PC-3 (cell line): ENCODE data around the gene WWP2. TPM values are rescaled to one million over a fixed set of nuclear protein-coding genes. Genes with fewer than 3 reads are reported as not detected.
"Not testable (repeated sequence)": the region's sequence is repeated elsewhere in the genome, so short reads cannot be mapped to it uniquely, and the experiment has no call there.

Source experiments
- ATAC-seq: fragments of 200-7000 bp; cut with Tn5 transposase; 2 replicates; pipeline ENCODE4 v1.9.1; 2020; ENCODE audit warnings: mild to moderate bottlenecking, moderate library complexity
- BruUV-seq: library from RNA; stranded (reverse); fragments of 400-500 nt; replicated peaks from 2 replicates; lab custom pipeline; 2021; lab: Mats Ljungman, UMichigan
- CTCF ChIA-PET: fragments of 300-600 bp; sonication (Branson Sonifier 250); formaldehyde crosslinking; loops from one replicate; lab custom pipeline; 2022; ENCODE audit warnings: antibody characterized with exemption; lab: Charles Lee
- POLR2A ChIA-PET: fragments of 300-600 bp; sonication (Branson Sonifier 250); formaldehyde crosslinking; loops from one replicate; lab custom pipeline; 2022; ENCODE audit warnings: antibody characterized with exemption; ENCODE audit not compliant: unreplicated experiment; lab: Charles Lee
- DNase-seq: peaks from one replicate; pipeline ENCODE4 v3.0.0-alpha.2; 2015
- H2AFZ ChIP-seq: fragments of 300-600 bp; sonication (generic); 2 replicates; pipeline ENCODE4 v1.6.0; 2016; ENCODE audit warnings: antibody characterized with exemption, low read length
- H3F3A ChIP-seq: fragments of 300-600 bp; sonication (generic); one replicate; pipeline ENCODE4 v1.6.0; 2017; ENCODE audit warnings: antibody characterized with exemption, low read length, control low read depth, mild to moderate bottlenecking; ENCODE audit not compliant: unreplicated experiment
- H3K27ac ChIP-seq: fragments of 300-600 bp; sonication (generic); 2 replicates; pipeline ENCODE4 v1.5.1; 2016; ENCODE audit warnings: mild to moderate bottlenecking, low read length
- H3K27me3 ChIP-seq: fragments of 300-600 bp; sonication (generic); 2 replicates; pipeline ENCODE4 v1.6.1; 2016; ENCODE audit warnings: low read length, mixed read lengths
- H3K36me3 ChIP-seq: fragments of 300-600 bp; sonication (generic); 2 replicates; pipeline ENCODE4 v1.6.1; 2016; ENCODE audit warnings: low read depth, mixed run types, low read length, mixed read lengths
- H3K4me1 ChIP-seq: fragments of 300-600 bp; sonication (generic); 2 replicates; pipeline ENCODE4 v1.5.1; 2016; ENCODE audit warnings: low read length; ENCODE audit not compliant: insufficient read depth
- H3K4me2 ChIP-seq: fragments of 300-600 bp; sonication (generic); 2 replicates; pipeline ENCODE4 v1.6.0; 2016; ENCODE audit warnings: low read length
- H3K4me3 ChIP-seq: fragments of 300-600 bp; sonication (generic); 2 replicates; pipeline ENCODE4 v1.5.1; 2016; ENCODE audit warnings: mild to moderate bottlenecking, low read length, mixed read lengths
- H3K79me2 ChIP-seq: fragments of 300-600 bp; sonication (generic); 2 replicates; pipeline ENCODE4 v1.6.1; 2017; ENCODE audit warnings: low read length, mixed read lengths
- H3K9ac ChIP-seq: fragments of 300-600 bp; sonication (generic); 2 replicates; pipeline ENCODE4 v1.6.0; 2016; ENCODE audit warnings: mild to moderate bottlenecking, low read length
- H3K9me2 ChIP-seq: fragments of 300-600 bp; sonication (generic); replicated peaks from 2 replicates; pipeline ENCODE4 v1.6.1; 2016; ENCODE audit warnings: mixed run types, low read length, mixed read lengths
- H3K9me3 ChIP-seq: fragments of 300-600 bp; sonication (generic); 2 replicates; pipeline ENCODE4 v1.6.1; 2016; ENCODE audit warnings: low read length, mixed read lengths
- H4K20me1 ChIP-seq: fragments of 300-600 bp; sonication (generic); 2 replicates; pipeline ENCODE4 v1.6.1; 2016; ENCODE audit warnings: low read length, mixed read lengths
- CTCF ChIP-seq: fragments of 300-600 bp; sonication (generic); conservative IDR thresholded peaks from 2 replicates; pipeline ENCODE4 v1.5.1; 2017; ENCODE audit warnings: antibody characterized with exemption, low read depth, mild to moderate bottlenecking, low read length
- EZH2 ChIP-seq: fragments of 300-600 bp; sonication (generic); IDR thresholded peaks from one replicate; pipeline ENCODE4 v1.6.1; 2017; ENCODE audit warnings: antibody characterized with exemption, mild to moderate bottlenecking, low read length; ENCODE audit not compliant: unreplicated experiment
- EZH2phosphoT487 ChIP-seq: fragments of 300-600 bp; sonication (generic); IDR thresholded peaks from 2 replicates; pipeline ENCODE4 v1.6.1; 2018; ENCODE audit warnings: mild to moderate bottlenecking, antibody characterized with exemption, low read length, borderline replicate concordance
- intact Hi-C: fragments of 100-400 bp; cut with micrococcal nuclease; formaldehyde crosslinking; loops from 2 replicates; pipeline ENCODE4 v1.9.0; 2023
- total RNA-seq: library from RNA; depleted of rRNA; stranded (reverse); fragments of >200 nt; gene quantifications from 2 replicates; pipeline ENCODE4 v1.2.3, GENCODE V29; 2014

The WWP2 gene
- total RNA-seq, 1 experiment from 2014 or later = 15.8 TPM

GRCh38 chr16:69812688-69813014 is 50.5 kb downstream of the WWP2 start:
- H3K36me3 ChIP-seq = no peaks in the 10 kb centered on the region
- no TSS peak for BruUV-seq
- peak overlapping the region; percentile 10; the same call in 1 of the 2 replicates for H3K4me2 ChIP-seq
- no peak overlapping the region for H3K9ac ChIP-seq
- peak; percentile 54 for DNase-seq
- H3K27ac ChIP-seq = no peak overlapping the region
- no peaks in the 10 kb centered on the region for H3K27me3 ChIP-seq
- no peaks in the 10 kb centered on the region for H3F3A ChIP-seq
- H2AFZ ChIP-seq = no peak overlapping the region
- peaks cover 7% of the 10 kb centered on the region for H3K4me1 ChIP-seq
- H3K79me2 ChIP-seq = no peaks in the 10 kb centered on the region
- H3K9me3 ChIP-seq = no peaks in the 10 kb centered on the region
- no peak overlapping the region for H3K4me3 ChIP-seq
- no peak for TF ChIP-seq EZH2phosphoT487
- H3K9me2 ChIP-seq = no peaks in the 10 kb centered on the region
- peak; percentile 80 for ATAC-seq
- POLR2A ChIA-PET = no interaction called here
- intact Hi-C loops = no loop called here
- CTCF ChIA-PET = interaction anchor here (0.6 kb wide), 1 partner anchor 286 kb away, joined by 4 read pairs; no protein-coding TSS in a partner anchor
- H4K20me1 ChIP-seq = no peaks in the 10 kb centered on the region

- Histone ChIP-seq H2AFZ (no peak overlapping the region), H3K4me1 (peaks cover 7% of the 10 kb centered on the region), H3K4me2 (no peak overlapping the region), H3K9ac (no peak overlapping the region), H3K27me3 (no peaks in the 10 kb centered on the region), H3F3A (no peaks in the 10 kb centered on the region), H3K27ac (no peak overlapping the region), H3K9me3 (no peaks in the 10 kb centered on the region), H4K20me1 (no peaks in the 10 kb centered on the region), H3K36me3 (no peaks in the 10 kb centered on the region), H3K79me2 (no peaks in the 10 kb centered on the region), H3K9me2 (no peaks in the 10 kb centered on the region), H3K4me3 (no peak overlapping the region)
- no peak for ATAC-seq
- DNase-seq = no peak
- CTCF ChIA-PET = no interaction called here
- intact Hi-C loops = no loop called here
- BruUV-seq = no TSS peak
- TF ChIP-seq EZH2phosphoT487 = no peak
- no peak for TF ChIP-seq EZH2
- TF ChIP-seq CTCF = no peak
- POLR2A ChIA-PET = interaction anchor here (0.7 kb wide), 1 partner anchor 721 kb away, joined by 4 read pairs; no protein-coding TSS in a partner anchor
These were observed 51.9 kb downstream of the WWP2 start for GRCh38 chr16:69814078-69814477.

- no peaks in the 10 kb centered on the region for H3K36me3 ChIP-seq
- CTCF ChIA-PET = no interaction called here
- DNase-seq = no peak
These were observed 52.4 kb downstream of the WWP2 start for GRCh38 chr16:69814561-69814960.

GRCh38 chr16:69815216-69815883 is 53.2 kb downstream of the WWP2 start:
- H3K27me3 ChIP-seq, H3K27ac ChIP-seq, H3K4me2 ChIP-seq, H3K79me2 ChIP-seq, DNase-seq, H3K4me1 ChIP-seq, H4K20me1 ChIP-seq, POLR2A ChIA-PET, H3K4me3 ChIP-seq, CTCF ChIA-PET, intact Hi-C loops, H3K9me2 ChIP-seq, H3K36me3 ChIP-seq, H3K9me3 ChIP-seq, H3F3A ChIP-seq, BruUV-seq, ATAC-seq, H3K9ac ChIP-seq, H2AFZ ChIP-seq: not testable (repeated sequence)

More at GRCh38 chr16:69814561-69814960, 52.4 kb downstream of the WWP2 start:
- POLR2A ChIA-PET = interaction anchor here (0.7 kb wide), 1 partner anchor 722 kb away, joined by 4 read pairs; no protein-coding TSS in a partner anchor
- H2AFZ ChIP-seq = no peak overlapping the region
- intact Hi-C loops = no loop called here
- TF ChIP-seq EZH2phosphoT487 (no peak), CTCF (no peak), EZH2 (no peak)
- BruUV-seq = no TSS peak
- H3K4me3 ChIP-seq = no peak overlapping the region
- H3K9me3 ChIP-seq = no peaks in the 10 kb centered on the region
- no peaks in the 10 kb centered on the region for H3K27me3 ChIP-seq
- H3K9ac ChIP-seq = no peak overlapping the region
- no peaks in the 10 kb centered on the region for H3K9me2 ChIP-seq
- no peaks in the 10 kb centered on the region for H4K20me1 ChIP-seq
- no peak overlapping the region for H3K4me2 ChIP-seq
- H3K79me2 ChIP-seq = no peaks in the 10 kb centered on the region
- no peak for ATAC-seq
- no peak overlapping the region for H3K27ac ChIP-seq
- H3K4me1 ChIP-seq = peaks cover 7% of the 10 kb centered on the region
- H3F3A ChIP-seq = no peaks in the 10 kb centered on the region
